Neuronal stem cell (in vitro differentiated cells): ENCODE results near the gene FZD2.

ENCODE experiments used
- DNase-seq: peaks from one replicate; pipeline ENCODE4 v3.0.0-alpha.2; 2013; ENCODE audit warnings: low spot score
- H2AFZ ChIP-seq: one replicate; pipeline ENCODE4 v1.6.1; 2013; ENCODE audit warnings: mild to moderate bottlenecking, low read length, inconsistent platforms
- H2AK5ac ChIP-seq: 2 replicates; pipeline ENCODE4 v1.6.1; 2013; ENCODE audit warnings: low read depth, mild to moderate bottlenecking, inconsistent platforms, low read length, moderate library complexity, mixed read lengths
- H2BK120ac ChIP-seq: 2 replicates; pipeline ENCODE4 v1.6.1; 2013; ENCODE audit warnings: low read depth, mild to moderate bottlenecking, inconsistent platforms, low read length, moderate library complexity, mixed read lengths
- H2BK12ac ChIP-seq: one replicate; pipeline ENCODE4 v1.6.1; 2013; ENCODE audit warnings: low read length, inconsistent platforms
- H2BK15ac ChIP-seq: 2 replicates; pipeline ENCODE4 v1.6.1; 2013; ENCODE audit warnings: mild to moderate bottlenecking, low read length, inconsistent platforms, mixed read lengths
- H2BK5ac ChIP-seq: one replicate; pipeline ENCODE4 v1.6.1; 2013; ENCODE audit warnings: inconsistent platforms, mild to moderate bottlenecking, low read length, moderate library complexity
- H3K14ac ChIP-seq: one replicate; pipeline ENCODE4 v1.6.1; 2013; ENCODE audit warnings: low read length, inconsistent platforms
- H3K18ac ChIP-seq: 2 replicates; pipeline ENCODE4 v1.6.1; 2013; ENCODE audit warnings: low read length, inconsistent platforms
- H3K23ac ChIP-seq: 2 replicates; pipeline ENCODE4 v1.6.1; 2013; ENCODE audit warnings: low read depth, mild to moderate bottlenecking, mixed read lengths, low read length, inconsistent platforms; ENCODE audit not compliant: poor library complexity
- H3K27ac ChIP-seq: replicated peaks from 3 replicates; pipeline ENCODE4 v1.5.1; 2013; ENCODE audit warnings: low read length, inconsistent platforms
- H3K27me3 ChIP-seq, 3 experiments: 2 replicates each; pipeline ENCODE4 v1.6.1; 2013; ENCODE audit warnings: low read length in 3 of 3, mild to moderate bottlenecking in 2 of 3, inconsistent platforms in 1 of 3, low read depth in 1 of 3, mixed read lengths in 1 of 3, moderate library complexity in 1 of 3; ENCODE audit not compliant: control insufficient read depth in 3 of 3, insufficient read depth in 3 of 3
- H3K36me3 ChIP-seq, 2 donors: replicated peaks in 1 of 2; 2 replicates each; pipeline ENCODE4 v1.6.1; 2013; ENCODE audit warnings: low read length in 2 of 2; ENCODE audit not compliant: control insufficient read depth in 2 of 2, insufficient read depth in 2 of 2
- H3K4ac ChIP-seq: 2 replicates; pipeline ENCODE4 v1.6.1; 2013; ENCODE audit warnings: inconsistent platforms, mild to moderate bottlenecking, low read length, moderate library complexity
- H3K4me1 ChIP-seq, 2 donors: 1 replicate in 1 of 2; 2 replicates in 1 of 2; pipeline ENCODE4 v1.6.1; 2013; ENCODE audit warnings: low read length in 2 of 2, low read depth in 1 of 2; ENCODE audit not compliant: control insufficient read depth in 2 of 2, insufficient read depth in 1 of 2
- H3K4me2 ChIP-seq: one replicate; pipeline ENCODE4 v1.6.1; 2013; ENCODE audit warnings: mild to moderate bottlenecking, low read length, inconsistent platforms; ENCODE audit not compliant: insufficient read depth, poor library complexity, severe bottlenecking
- H3K4me3 ChIP-seq, 2 donors: 2 replicates each; pipeline ENCODE4 v1.5.1; 2013; ENCODE audit warnings: low read length in 2 of 2, mild to moderate bottlenecking in 2 of 2, inconsistent platforms in 1 of 2, moderate library complexity in 1 of 2
- H3K79me1 ChIP-seq: one replicate; pipeline ENCODE4 v1.6.1; 2013; ENCODE audit warnings: low read depth, mild to moderate bottlenecking, inconsistent platforms, low read length, moderate library complexity
- H3K9ac ChIP-seq: one replicate; pipeline ENCODE4 v1.6.1; 2013; ENCODE audit warnings: mild to moderate bottlenecking, low read depth, low read length, inconsistent platforms; ENCODE audit not compliant: poor library complexity
- H3K9me3 ChIP-seq, 2 donors: replicated peaks in 1 of 2; 2 replicates each; pipeline versions ENCODE3 to v1.6.1; 2013; ENCODE audit warnings: low read length in 2 of 2, mild to moderate bottlenecking in 2 of 2, inconsistent platforms in 1 of 2, low read depth in 1 of 2, mixed read lengths in 1 of 2, moderate library complexity in 1 of 2; ENCODE audit not compliant: control insufficient read depth in 2 of 2, insufficient read depth in 1 of 2
- H4K8ac ChIP-seq: one replicate; pipeline ENCODE4 v1.6.1; 2013; ENCODE audit warnings: low read depth, mild to moderate bottlenecking, inconsistent platforms, low read length, moderate library complexity
- H4K91ac ChIP-seq: one replicate; pipeline ENCODE4 v1.6.1; 2013; ENCODE audit warnings: low read length, low read depth, mild to moderate bottlenecking, inconsistent platforms; ENCODE audit not compliant: poor library complexity
- WGBS, 2 donors: extraction: QIAGEN DNeasy Blood & Tissue Kit; methylation state at CpG; one replicate each; pipeline ENCODE4 v1.1.7; 2013; ENCODE audit warnings: missing lambda C conversion rate in 2 of 2, mixed read lengths in 1 of 2; ENCODE audit not compliant: insufficient read length in 2 of 2, insufficient replicate concordance in 1 of 2; ENCODE audit errors: extremely low coverage in 2 of 2; 5-methylcytosine and 5-hydroxymethylcytosine counted together

Gene FZD2

DNA sequence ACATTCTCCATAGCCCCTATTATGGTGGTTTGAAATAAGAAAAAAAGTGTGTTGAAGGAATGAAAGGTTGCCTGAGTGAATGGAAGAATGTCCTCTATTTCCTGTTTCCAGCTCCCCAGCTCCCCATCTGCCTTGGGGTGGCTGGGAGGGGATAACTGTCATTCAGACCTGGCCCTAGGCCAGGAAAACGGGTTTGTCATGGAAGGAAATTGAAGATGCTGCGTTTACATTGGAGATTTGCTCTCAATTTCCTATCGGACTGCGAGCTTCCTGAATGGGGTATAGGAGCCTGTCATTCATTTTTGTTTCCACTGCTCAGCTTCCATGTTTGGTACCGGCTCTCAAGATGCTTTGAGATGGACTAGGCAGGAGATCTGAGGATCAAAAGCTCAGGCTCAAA lies 2.2 kb upstream of the FZD2 start:
- Histone ChIP-seq H3K4ac (no peak overlapping the region), H2BK5ac (no peak overlapping the region), H3K36me3 (peaks cover 4 to 13% of the 10 kb centered on the region in 2 donors), H3K9me3 (no peaks in the 10 kb centered on the region), H3K18ac (no peak overlapping the region), H3K79me1 (peaks cover 3% of the 10 kb centered on the region), H3K4me2 (peak overlapping the region; percentile 21), H2BK15ac (no peak overlapping the region), H3K27ac (peak overlapping the region; percentile 97), H2BK120ac (peak overlapping the region; percentile 35), H3K9ac (peak overlapping the region; percentile 7), H2AFZ (peak overlapping the region; percentile 7), H2AK5ac (no peak overlapping the region), H3K4me3 (peak overlapping the region in 1 of 2 donors; percentile 66), H2BK12ac (peak overlapping the region; percentile 69), H3K4me1 (peaks cover 9 to 15% of the 10 kb centered on the region in 2 donors), H3K14ac (no peak overlapping the region), H3K23ac (no peak overlapping the region), H4K8ac (no peak overlapping the region), H4K91ac (no peak overlapping the region), H3K27me3 (no peaks in the 10 kb centered on the region)
- no CpG with 5 or more reads among the region's 5 CpGs for WGBS, 2 donors
- DNase-seq, result no peak

DNA sequence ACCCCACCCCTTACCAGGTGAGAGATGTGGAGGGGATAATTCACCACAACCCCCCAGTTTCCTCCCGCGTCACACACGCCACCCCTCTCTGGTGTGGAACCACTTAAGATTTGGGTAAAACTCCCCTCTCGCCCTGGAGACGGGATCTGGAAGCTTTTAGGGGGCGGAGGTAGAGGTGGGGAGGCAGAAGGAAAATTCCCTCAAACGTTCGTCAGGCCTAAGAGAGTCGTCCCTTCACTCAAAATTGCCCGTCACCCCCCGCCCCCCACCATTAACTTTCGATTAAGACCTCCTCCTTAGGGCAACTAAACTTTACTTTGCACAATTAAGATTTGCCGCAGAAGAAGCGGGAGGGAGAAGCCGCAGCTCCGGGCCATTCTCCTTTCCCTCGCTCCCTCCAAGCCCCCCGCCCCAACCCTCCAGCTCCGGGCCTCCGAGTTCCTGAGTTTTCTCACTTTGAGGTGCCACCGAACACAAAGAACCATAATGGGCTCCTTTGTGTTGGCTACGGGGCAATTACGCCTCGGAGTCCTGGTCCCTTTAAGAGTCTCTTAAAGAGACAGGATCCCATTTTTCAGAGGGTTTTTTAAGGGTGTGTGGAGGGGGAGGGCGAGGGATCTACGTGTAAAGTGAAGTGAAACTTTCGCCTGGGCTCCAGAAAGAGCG lies 985 bp upstream of the FZD2 start:
- H2BK120ac ChIP-seq, result no peak overlapping the region
- peak overlapping the region; percentile 62 for H2AFZ ChIP-seq
- peak overlapping the region; percentile 0 for H2BK12ac ChIP-seq
- H3K4ac ChIP-seq, result no peak overlapping the region
- peaks cover 3% of the 10 kb centered on the region for H3K79me1 ChIP-seq
- H3K23ac ChIP-seq, result no peak overlapping the region
- DNase-seq, result peak; percentile 96
- no peak overlapping the region for H2BK15ac ChIP-seq
- H4K91ac ChIP-seq, result no peak overlapping the region
- H3K4me1 ChIP-seq, result peaks cover 10 to 14% of the 10 kb centered on the region in 2 donors
- H3K18ac ChIP-seq, result peak overlapping the region; percentile 94
- H3K36me3 ChIP-seq, result peaks cover 4 to 25% of the 10 kb centered on the region in 2 donors
- H3K9ac ChIP-seq, result peak overlapping the region; percentile 79
- H2AK5ac ChIP-seq, result peak overlapping the region; percentile 53
- H3K27me3 ChIP-seq, result no peaks in the 10 kb centered on the region
- H3K9me3 ChIP-seq, result no peaks in the 10 kb centered on the region
- no peak overlapping the region for H4K8ac ChIP-seq
- peak overlapping the region; percentile 56 for H3K4me2 ChIP-seq
- H3K27ac ChIP-seq, result peak overlapping the region; percentile 97
- no CpG with 5 or more reads among the region's 28 CpGs for WGBS, 2 donors
- H3K14ac ChIP-seq, result no peak overlapping the region
- H2BK5ac ChIP-seq, result no peak overlapping the region
- H3K4me3 ChIP-seq, result peak overlapping the region; percentile 66 to 77

DNA sequence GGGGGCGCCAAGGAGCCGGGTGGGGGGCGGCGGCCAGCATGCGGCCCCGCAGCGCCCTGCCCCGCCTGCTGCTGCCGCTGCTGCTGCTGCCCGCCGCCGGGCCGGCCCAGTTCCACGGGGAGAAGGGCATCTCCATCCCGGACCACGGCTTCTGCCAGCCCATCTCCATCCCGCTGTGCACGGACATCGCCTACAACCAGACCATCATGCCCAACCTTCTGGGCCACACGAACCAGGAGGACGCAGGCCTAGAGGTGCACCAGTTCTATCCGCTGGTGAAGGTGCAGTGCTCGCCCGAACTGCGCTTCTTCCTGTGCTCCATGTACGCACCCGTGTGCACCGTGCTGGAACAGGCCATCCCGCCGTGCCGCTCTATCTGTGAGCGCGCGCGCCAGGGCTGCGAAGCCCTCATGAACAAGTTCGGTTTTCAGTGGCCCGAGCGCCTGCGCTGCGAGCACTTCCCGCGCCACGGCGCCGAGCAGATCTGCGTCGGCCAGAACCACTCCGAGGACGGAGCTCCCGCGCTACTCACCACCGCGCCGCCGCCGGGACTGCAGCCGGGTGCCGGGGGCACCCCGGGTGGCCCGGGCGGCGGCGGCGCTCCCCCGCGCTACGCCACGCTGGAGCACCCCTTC lies 484 bp downstream of the FZD2 start:
- peak overlapping the region; percentile 100 for H3K9ac ChIP-seq
- DNase-seq, result no peak
- H2AK5ac ChIP-seq, result peak overlapping the region; percentile 99
- peak overlapping the region; percentile 74 to 100 for H3K4me3 ChIP-seq
- peak overlapping the region; percentile 100 for H3K14ac ChIP-seq
- H3K79me1 ChIP-seq, result peaks cover 3% of the 10 kb centered on the region
- H3K4ac ChIP-seq, result peak overlapping the region; percentile 100
- H3K27ac ChIP-seq, result peak overlapping the region; percentile 100
- H4K91ac ChIP-seq, result peak overlapping the region; percentile 86
- H2BK120ac ChIP-seq, result peak overlapping the region; percentile 85
- H3K36me3 ChIP-seq, result peaks cover 4 to 37% of the 10 kb centered on the region in 2 donors
- H3K27me3 ChIP-seq, result no peaks in the 10 kb centered on the region
- no peaks in the 10 kb centered on the region for H3K9me3 ChIP-seq
- H2AFZ ChIP-seq, result no peak overlapping the region
- H3K23ac ChIP-seq, result peak overlapping the region; percentile 94
- peak overlapping the region; percentile 100 for H2BK5ac ChIP-seq
- peak overlapping the region; percentile 50 for H4K8ac ChIP-seq
- H2BK12ac ChIP-seq, result peak overlapping the region; percentile 63
- peak overlapping the region; percentile 84 for H2BK15ac ChIP-seq
- peak overlapping the region; percentile 56 for H3K4me2 ChIP-seq
- peaks cover 12 to 19% of the 10 kb centered on the region in 2 donors for H3K4me1 ChIP-seq
- H3K18ac ChIP-seq, result peak overlapping the region; percentile 100
- WGBS, 2 donors, result no CpG with 5 or more reads among the region's 69 CpGs

DNA sequence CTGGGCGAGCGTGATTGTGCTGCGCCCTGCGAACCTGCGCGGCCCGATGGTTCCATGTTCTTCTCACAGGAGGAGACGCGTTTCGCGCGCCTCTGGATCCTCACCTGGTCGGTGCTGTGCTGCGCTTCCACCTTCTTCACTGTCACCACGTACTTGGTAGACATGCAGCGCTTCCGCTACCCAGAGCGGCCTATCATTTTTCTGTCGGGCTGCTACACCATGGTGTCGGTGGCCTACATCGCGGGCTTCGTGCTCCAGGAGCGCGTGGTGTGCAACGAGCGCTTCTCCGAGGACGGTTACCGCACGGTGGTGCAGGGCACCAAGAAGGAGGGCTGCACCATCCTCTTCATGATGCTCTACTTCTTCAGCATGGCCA lies 1.0 kb downstream of the FZD2 start:
- Histone ChIP-seq H3K79me1 (peaks cover 3% of the 10 kb centered on the region), H2BK12ac (no peak overlapping the region), H2BK15ac (peak overlapping the region; percentile 84), H3K9me3 (no peaks in the 10 kb centered on the region), H4K91ac (no peak overlapping the region), H3K27me3 (no peaks in the 10 kb centered on the region), H4K8ac (no peak overlapping the region), H3K4me3 (peak overlapping the region; percentile 74 to 100), H2BK5ac (peak overlapping the region; percentile 100), H3K4me2 (peak overlapping the region; percentile 56), H3K23ac (peak overlapping the region; percentile 78), H3K9ac (peak overlapping the region; percentile 100), H2BK120ac (peak overlapping the region; percentile 85), H2AFZ (no peak overlapping the region), H3K4me1 (peaks cover 12 to 19% of the 10 kb centered on the region in 2 donors), H3K27ac (peak overlapping the region; percentile 100), H2AK5ac (peak overlapping the region; percentile 99), H3K18ac (peak overlapping the region; percentile 100), H3K4ac (peak overlapping the region; percentile 100), H3K36me3 (peaks cover 4 to 37% of the 10 kb centered on the region in 2 donors), H3K14ac (peak overlapping the region; percentile 100)
- no peak for DNase-seq
- no CpG with 5 or more reads among the region's 31 CpGs for WGBS, 2 donors
